GM12892 (cell line): ENCODE data around the gene KCTD12.

Source experiments
- DNase-seq: peaks from one replicate; pipeline ENCODE4 v3.0.0; 2011; ENCODE audit not compliant: insufficient read length
- FAIRE-seq: peaks from 2 replicates; lab custom pipeline; 2011; peaks lifted over from hg19 to GRCh38; lab: Jason Lieb, UNC
- POLR2A ChIP-seq: IDR thresholded peaks from 2 replicates; pipeline ENCODE4 v1.6.1; 2011; ENCODE audit warnings: low read depth, low read length, control low read depth
- POLR2AphosphoS5 ChIP-seq: IDR thresholded peaks from 2 replicates; pipeline ENCODE4 v1.6.1; 2011; ENCODE audit warnings: low read depth, low read length, control low read depth
- TAF1 ChIP-seq: IDR thresholded peaks from 2 replicates; pipeline ENCODE4 v1.6.1; 2011; ENCODE audit warnings: low read depth, mild to moderate bottlenecking, control low read depth, low read length, borderline replicate concordance

Gene KCTD12

GRCh38 chr13:76849493-76849892 lies 36.7 kb downstream of the KCTD12 start:
- DNase-seq (no peak), FAIRE-seq (no peak)
- TF ChIP-seq TAF1 = no peak
- no peak for TF ChIP-seq POLR2A
- no peak for TF ChIP-seq POLR2AphosphoS5

- no peak for FAIRE-seq
- no peak for DNase-seq
- TF ChIP-seq POLR2A (no peak), POLR2AphosphoS5 (no peak), TAF1 (no peak)
Observed at GRCh38 chr13:76848596-76848995, 37.6 kb downstream of the KCTD12 start.

GRCh38 chr13:76846363-76846762 lies 39.8 kb downstream of the KCTD12 start:
- TF ChIP-seq POLR2AphosphoS5 = no peak
- TF ChIP-seq TAF1 = no peak
- no peak for TF ChIP-seq POLR2A
- no peak for FAIRE-seq
- no peak for DNase-seq

- no peak for DNase-seq
- TF ChIP-seq TAF1 (no peak), POLR2A (no peak), POLR2AphosphoS5 (no peak)
- FAIRE-seq = no peak
Observed at GRCh38 chr13:76845865-76846264, 40.3 kb downstream of the KCTD12 start.

GRCh38 chr13:76845367-76845766 lies 40.8 kb downstream of the KCTD12 start:
- TF ChIP-seq POLR2A = no peak
- no peak for TF ChIP-seq TAF1
- no peak for TF ChIP-seq POLR2AphosphoS5
- DNase-seq = no peak
- FAIRE-seq = no peak

- FAIRE-seq (no peak), DNase-seq (no peak)
- TF ChIP-seq POLR2AphosphoS5 = no peak
- TF ChIP-seq POLR2A = no peak
- no peak for TF ChIP-seq TAF1
Observed at GRCh38 chr13:76837801-76838200, 48.4 kb downstream of the KCTD12 start.

GRCh38 chr13:76836311-76836710 lies 49.9 kb downstream of the KCTD12 start:
- no peak for FAIRE-seq
- TF ChIP-seq POLR2AphosphoS5 (no peak), TAF1 (no peak), POLR2A (no peak)
- DNase-seq = no peak

GRCh38 chr13:76833441-76833954 lies 52.7 kb downstream of the KCTD12 start:
- no peak for TF ChIP-seq POLR2A
- no peak for TF ChIP-seq POLR2AphosphoS5
- TF ChIP-seq TAF1 = no peak
- DNase-seq = no peak
- no peak for FAIRE-seq

- TF ChIP-seq TAF1 = no peak
- TF ChIP-seq POLR2AphosphoS5 = no peak
- TF ChIP-seq POLR2A = no peak
- FAIRE-seq = no peak
- DNase-seq = no peak
Observed at GRCh38 chr13:76832258-76832988, 53.8 kb downstream of the KCTD12 start.

GRCh38 chr13:76830805-76831204 lies 55.4 kb downstream of the KCTD12 start:
- DNase-seq (no peak), FAIRE-seq (no peak)
- TF ChIP-seq POLR2AphosphoS5 = no peak
- no peak for TF ChIP-seq POLR2A
